ENCODE measurements around the gene GPR143. TPM values are rescaled to one million over a fixed set of nuclear protein-coding genes. Genes with fewer than 3 reads are reported as not detected.

The GPR143 gene
- polyA plus RNA-seq, 1 donor (not counting 4 experiments of a cell fraction or from before 2014, with no cell fraction given): 0.33 TPM

DNA sequence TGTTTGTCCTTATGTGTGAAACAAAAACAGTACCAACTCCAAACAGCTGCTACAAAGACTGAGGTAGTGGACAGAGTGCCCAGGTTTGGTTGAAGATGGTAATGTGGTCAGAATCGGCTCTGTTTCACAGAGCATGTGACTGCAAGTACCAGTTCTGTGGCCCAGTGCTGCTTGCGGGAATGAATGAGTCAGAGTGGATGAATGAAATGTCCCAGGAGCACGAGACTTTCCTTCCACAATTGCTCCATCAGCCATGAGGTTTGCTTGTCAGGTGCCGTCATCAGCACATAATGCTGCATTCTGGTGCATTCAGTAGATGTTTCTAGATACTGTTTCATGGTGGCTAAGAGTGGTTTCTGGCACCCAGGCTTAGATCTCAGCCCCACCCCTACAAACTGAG lies 84.2 kb downstream of the GPR143 start:
- Histone ChIP-seq H3K27ac (ENCODE audit: control insufficient read depth, insufficient read depth, low read length) (no peak overlapping the region), H3K9me3 (ENCODE audit: control insufficient read depth, low read depth, low read length) (no peaks in the 10 kb centered on the region), H3K27me3 (ENCODE audit: control insufficient read depth, extremely low read depth, insufficient read depth, low read length) (no peaks in the 10 kb centered on the region), H3K4me3 (ENCODE audit: control insufficient read depth in 2 of 3, extremely low read depth in 1 of 3, insufficient read depth in 2 of 3, low read depth in 1 of 3, low read length in 3 of 3) (no peak overlapping the region), H4K20me1 (ENCODE audit: control insufficient read depth, extremely low read depth, insufficient read depth, low read length) (no peaks in the 10 kb centered on the region), H3K9me1 (ENCODE audit: control insufficient read depth, extremely low read depth, insufficient read depth, low read length) (no peaks in the 10 kb centered on the region), H3K4me1 (ENCODE audit: control insufficient read depth, extremely low read depth, insufficient read depth, low read length) (peaks cover 4% of the 10 kb centered on the region), H2AFZ (ENCODE audit: control insufficient read depth, low read length) (no peak overlapping the region), H3K4me2 (ENCODE audit: control insufficient read depth, extremely low read depth, insufficient read depth, low read depth, low read length) (no peak overlapping the region), H3K9ac (ENCODE audit: control insufficient read depth, extremely low read depth, insufficient read depth, low read length) (no peak overlapping the region), H3K36me3 (ENCODE audit: control insufficient read depth in 2 of 2, extremely low read depth in 1 of 2, insufficient read depth in 2 of 2, low read length in 2 of 2) (no peaks in the 10 kb centered on the region), H3K79me2 (ENCODE audit: control insufficient read depth, insufficient read depth, low read length) (no peaks in the 10 kb centered on the region)
- FAIRE-seq (no peak), DNase-seq (ENCODE audit: low read depth, low spot score) (no peak)
- dilution Hi-C loops (cut with MboI; ENCODE audit: extremely low pct_ligation_motif_present, low sequenced_read_pairs): no loop called here
- TF ChIP-seq, protein P1, sequence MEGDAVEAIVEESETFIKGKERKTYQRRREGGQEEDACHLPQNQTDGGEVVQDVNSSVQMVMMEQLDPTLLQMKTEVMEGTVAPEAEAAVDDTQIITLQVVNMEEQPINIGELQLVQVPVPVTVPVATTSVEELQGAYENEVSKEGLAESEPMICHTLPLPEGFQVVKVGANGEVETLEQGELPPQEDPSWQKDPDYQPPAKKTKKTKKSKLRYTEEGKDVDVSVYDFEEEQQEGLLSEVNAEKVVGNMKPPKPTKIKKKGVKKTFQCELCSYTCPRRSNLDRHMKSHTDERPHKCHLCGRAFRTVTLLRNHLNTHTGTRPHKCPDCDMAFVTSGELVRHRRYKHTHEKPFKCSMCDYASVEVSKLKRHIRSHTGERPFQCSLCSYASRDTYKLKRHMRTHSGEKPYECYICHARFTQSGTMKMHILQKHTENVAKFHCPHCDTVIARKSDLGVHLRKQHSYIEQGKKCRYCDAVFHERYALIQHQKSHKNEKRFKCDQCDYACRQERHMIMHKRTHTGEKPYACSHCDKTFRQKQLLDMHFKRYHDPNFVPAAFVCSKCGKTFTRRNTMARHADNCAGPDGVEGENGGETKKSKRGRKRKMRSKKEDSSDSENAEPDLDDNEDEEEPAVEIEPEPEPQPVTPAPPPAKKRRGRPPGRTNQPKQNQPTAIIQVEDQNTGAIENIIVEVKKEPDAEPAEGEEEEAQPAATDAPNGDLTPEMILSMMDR (optimal IDR thresholded peaks at IDR 0.05 in 1 of 3, IDR thresholded peaks at IDR 0.05 in 1 of 3, conservative IDR thresholded peaks at IDR 0.05 in 1 of 3; ENCODE audit: extremely low read depth in 1 of 3, insufficient read depth in 2 of 3, low read length in 3 of 3): no peak
- TF ChIP-seq EZH2 (IDR thresholded peaks at IDR 0.05; ENCODE audit: low read length): no peak

DNA sequence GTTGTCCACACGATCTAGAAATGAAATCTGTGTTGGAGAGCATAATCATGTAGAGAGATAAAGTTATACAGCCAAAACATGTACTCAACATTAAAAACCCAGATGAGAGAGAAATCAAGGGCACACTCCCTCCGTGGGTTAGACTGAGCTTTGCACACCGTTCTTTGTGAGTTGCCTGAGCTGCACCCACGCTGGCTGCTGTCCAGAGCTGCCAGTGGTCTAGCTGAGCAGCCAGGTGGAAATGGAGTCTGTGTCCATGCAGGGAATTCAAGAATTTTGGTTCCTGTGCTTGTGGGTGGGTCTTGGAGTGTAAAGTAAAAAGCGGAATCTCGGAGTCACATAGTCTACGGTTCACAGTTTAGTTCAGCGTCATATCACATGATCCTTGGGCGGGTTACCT lies 84.6 kb downstream of the GPR143 start:
- Histone ChIP-seq H2AFZ (ENCODE audit: control insufficient read depth, low read length) (no peak overlapping the region), H3K36me3 (ENCODE audit: control insufficient read depth in 2 of 2, extremely low read depth in 1 of 2, insufficient read depth in 2 of 2, low read length in 2 of 2) (no peaks in the 10 kb centered on the region), H4K20me1 (ENCODE audit: control insufficient read depth, extremely low read depth, insufficient read depth, low read length) (no peaks in the 10 kb centered on the region), H3K27me3 (ENCODE audit: control insufficient read depth, extremely low read depth, insufficient read depth, low read length) (no peaks in the 10 kb centered on the region), H3K9me3 (ENCODE audit: control insufficient read depth, low read depth, low read length) (no peaks in the 10 kb centered on the region), H3K4me3 (ENCODE audit: control insufficient read depth in 2 of 3, extremely low read depth in 1 of 3, insufficient read depth in 2 of 3, low read depth in 1 of 3, low read length in 3 of 3) (no peak overlapping the region), H3K27ac (ENCODE audit: control insufficient read depth, insufficient read depth, low read length) (no peak overlapping the region), H3K79me2 (ENCODE audit: control insufficient read depth, insufficient read depth, low read length) (no peaks in the 10 kb centered on the region), H3K9me1 (ENCODE audit: control insufficient read depth, extremely low read depth, insufficient read depth, low read length) (no peaks in the 10 kb centered on the region), H3K4me2 (ENCODE audit: control insufficient read depth, extremely low read depth, insufficient read depth, low read depth, low read length) (no peak overlapping the region), H3K4me1 (ENCODE audit: control insufficient read depth, extremely low read depth, insufficient read depth, low read length) (peaks cover 4% of the 10 kb centered on the region), H3K9ac (ENCODE audit: control insufficient read depth, extremely low read depth, insufficient read depth, low read length) (no peak overlapping the region)
- no peak for FAIRE-seq
- DNase-seq (ENCODE audit: low read depth, low spot score): no peak
- dilution Hi-C loops (cut with MboI; ENCODE audit: extremely low pct_ligation_motif_present, low sequenced_read_pairs): no loop called here
- TF ChIP-seq EZH2 (IDR thresholded peaks at IDR 0.05; ENCODE audit: low read length): no peak
- TF ChIP-seq, protein P1 (optimal IDR thresholded peaks at IDR 0.05 in 1 of 3, IDR thresholded peaks at IDR 0.05 in 1 of 3, conservative IDR thresholded peaks at IDR 0.05 in 1 of 3; ENCODE audit: extremely low read depth in 1 of 3, insufficient read depth in 2 of 3, low read length in 3 of 3): no peak
